ENCODE data around the gene NEMF.

DNA sequence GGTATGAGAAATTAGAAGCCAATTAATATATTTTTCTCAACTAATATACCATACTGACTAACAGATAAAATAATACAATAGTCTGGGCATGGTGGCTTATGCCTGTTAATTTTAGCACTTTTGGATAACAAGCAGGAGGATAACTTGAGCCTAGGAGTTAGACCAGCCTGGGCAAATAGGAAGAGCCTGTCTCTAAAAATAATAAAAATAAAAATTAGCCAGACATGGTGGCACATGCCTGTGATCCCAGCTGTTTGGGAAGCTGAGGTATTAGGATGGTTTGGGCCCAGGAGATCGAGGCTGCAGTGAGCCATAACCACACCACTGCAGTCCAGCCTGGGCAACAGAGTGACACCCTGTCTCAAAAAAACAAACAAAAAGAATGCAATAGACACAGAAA is 60.0 kb downstream of the NEMF start:
- TF ChIP-seq, protein P1, sequence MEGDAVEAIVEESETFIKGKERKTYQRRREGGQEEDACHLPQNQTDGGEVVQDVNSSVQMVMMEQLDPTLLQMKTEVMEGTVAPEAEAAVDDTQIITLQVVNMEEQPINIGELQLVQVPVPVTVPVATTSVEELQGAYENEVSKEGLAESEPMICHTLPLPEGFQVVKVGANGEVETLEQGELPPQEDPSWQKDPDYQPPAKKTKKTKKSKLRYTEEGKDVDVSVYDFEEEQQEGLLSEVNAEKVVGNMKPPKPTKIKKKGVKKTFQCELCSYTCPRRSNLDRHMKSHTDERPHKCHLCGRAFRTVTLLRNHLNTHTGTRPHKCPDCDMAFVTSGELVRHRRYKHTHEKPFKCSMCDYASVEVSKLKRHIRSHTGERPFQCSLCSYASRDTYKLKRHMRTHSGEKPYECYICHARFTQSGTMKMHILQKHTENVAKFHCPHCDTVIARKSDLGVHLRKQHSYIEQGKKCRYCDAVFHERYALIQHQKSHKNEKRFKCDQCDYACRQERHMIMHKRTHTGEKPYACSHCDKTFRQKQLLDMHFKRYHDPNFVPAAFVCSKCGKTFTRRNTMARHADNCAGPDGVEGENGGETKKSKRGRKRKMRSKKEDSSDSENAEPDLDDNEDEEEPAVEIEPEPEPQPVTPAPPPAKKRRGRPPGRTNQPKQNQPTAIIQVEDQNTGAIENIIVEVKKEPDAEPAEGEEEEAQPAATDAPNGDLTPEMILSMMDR (IDR thresholded peaks at IDR 0.05; ENCODE audit: insufficient read depth, low read length), result no peak
- no peak for TF ChIP-seq POLR2AphosphoS5 (IDR thresholded peaks at IDR 0.05; ENCODE audit: low read depth)

Measured in HL-60 (cell line).